ENCODE results near the gene KIRREL3.
A peak's percentile ranks its signal among the peaks of the same experiment; 100 is the strongest.

Gene KIRREL3

GRCh38 chr11:126466236-126467045 is 534.1 kb downstream of the KIRREL3 start:
- no peak for DNase-seq (ENCODE audit: low read depth)

GRCh38 chr11:126465573-126466188 is 534.9 kb downstream of the KIRREL3 start:
- no peak for DNase-seq (ENCODE audit: low read depth)

- DNase-seq (ENCODE audit: low read depth): no peak
Observed at GRCh38 chr11:126464796-126465195, 535.8 kb downstream of the KIRREL3 start.

DNA sequence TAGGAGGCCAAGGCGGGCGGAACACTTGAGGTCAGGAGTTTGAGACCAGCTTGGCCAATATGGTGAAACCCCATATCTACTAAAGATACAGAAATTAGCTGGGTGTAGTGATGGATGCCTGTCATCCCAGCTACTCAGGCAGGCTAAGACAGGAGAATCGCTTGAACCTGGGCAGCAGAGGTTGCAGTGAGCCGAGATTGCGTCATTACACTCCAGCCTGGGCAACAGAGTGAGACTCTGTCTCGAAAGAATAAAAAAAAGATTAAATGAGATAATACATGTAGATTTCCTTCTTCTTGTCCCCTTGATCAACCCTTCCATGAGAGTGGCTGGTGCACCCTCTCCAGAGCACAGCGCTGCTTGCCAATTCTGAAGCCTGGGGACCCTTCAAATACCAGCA is 538.1 kb downstream of the KIRREL3 start:
- DNase-seq (ENCODE audit: low read depth): no peak

GRCh38 chr11:126461996-126462395 is 538.6 kb downstream of the KIRREL3 start:
- DNase-seq (ENCODE audit: low read depth): no peak

GRCh38 chr11:126461096-126461440 is 539.5 kb downstream of the KIRREL3 start:
- no peak for DNase-seq (ENCODE audit: low read depth)

DNA sequence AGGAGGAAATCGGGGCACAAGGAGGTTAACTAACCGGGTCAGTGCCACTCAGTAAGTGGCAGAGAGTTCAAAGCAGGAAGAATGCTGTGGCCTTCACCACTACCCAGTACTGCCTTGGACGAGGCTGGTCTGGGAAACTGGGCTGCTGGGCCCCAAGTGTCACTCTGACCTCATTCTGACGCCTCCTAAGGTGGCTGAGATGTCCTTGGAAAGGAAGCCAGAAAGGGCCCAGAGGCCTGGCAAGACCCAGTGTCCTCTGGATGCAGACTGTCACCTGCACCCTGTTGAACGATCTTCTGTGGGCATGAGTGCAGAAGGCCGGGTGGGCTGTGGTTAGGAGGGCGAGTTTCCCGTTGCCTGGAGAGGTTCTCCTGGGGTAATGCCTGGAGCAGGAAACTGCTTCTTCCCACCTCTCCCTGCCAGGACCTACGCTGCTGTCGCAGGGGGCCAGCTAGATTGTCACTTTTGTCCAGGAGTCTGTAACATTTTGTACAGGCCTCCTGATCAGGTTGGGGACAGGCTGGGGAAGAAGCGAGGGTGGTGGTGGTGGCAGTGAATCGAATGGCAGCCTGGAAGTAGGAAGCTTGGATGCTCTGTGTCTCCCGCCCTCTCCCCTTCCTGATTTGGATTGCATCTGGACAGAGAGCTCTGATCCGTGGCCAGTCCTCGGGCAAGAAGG is 540.0 kb downstream of the KIRREL3 start:
- no peak for DNase-seq (ENCODE audit: low read depth)

- peak; percentile 64 for DNase-seq (ENCODE audit: low read depth)
Observed at GRCh38 chr11:126459691-126460281, 540.8 kb downstream of the KIRREL3 start.

DNA sequence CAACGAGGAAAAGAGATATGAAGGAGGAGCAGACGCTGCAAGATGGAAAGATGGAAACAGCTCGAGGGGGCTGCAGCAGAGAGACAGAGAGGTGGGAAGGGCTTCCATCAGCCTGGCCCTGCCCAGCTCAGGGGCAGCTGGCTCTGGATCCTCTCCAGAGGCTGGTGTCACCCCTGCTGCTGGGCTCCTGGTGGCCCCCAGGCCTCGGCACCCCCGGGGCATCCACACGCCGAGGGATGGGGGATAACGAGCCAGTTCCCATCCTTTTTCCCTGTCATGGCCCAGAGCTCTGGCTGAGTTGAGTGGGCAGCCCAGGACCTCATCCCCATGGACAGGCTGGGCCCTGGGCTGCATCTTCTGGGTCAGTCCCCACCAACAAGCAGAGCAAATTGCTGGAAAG is 542.8 kb downstream of the KIRREL3 start:
- no peak for DNase-seq (ENCODE audit: low read depth)

GRCh38 chr11:126456783-126457542 is 543.6 kb downstream of the KIRREL3 start:
- no peak for DNase-seq (ENCODE audit: low read depth)

DNA sequence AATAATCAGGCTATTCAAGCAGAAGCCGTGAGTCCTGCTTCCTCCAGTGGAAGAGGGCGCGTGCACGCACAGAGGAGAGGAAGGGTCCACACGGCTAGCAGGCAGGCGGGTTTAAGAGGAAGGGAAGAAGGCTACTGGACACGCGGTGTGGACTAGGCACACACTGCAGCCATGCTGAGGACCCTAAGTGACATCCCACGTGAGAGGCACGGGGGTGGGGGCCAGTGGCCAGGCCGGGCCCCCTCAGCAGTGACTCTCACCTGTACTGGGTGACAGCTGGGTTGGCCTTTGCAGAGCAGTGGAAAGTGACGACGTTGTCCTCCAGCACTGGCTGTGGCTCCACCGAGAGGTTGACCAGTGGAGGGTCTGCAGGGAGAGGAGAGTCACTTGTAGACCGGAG is 544.5 kb downstream of the KIRREL3 start:
- DNase-seq (ENCODE audit: low read depth): no peak

- DNase-seq (ENCODE audit: low read depth): peak; percentile 23
Observed at GRCh38 chr11:126452241-126453101, 548.1 kb downstream of the KIRREL3 start.

GRCh38 chr11:126451211-126451802 is 549.3 kb downstream of the KIRREL3 start:
- DNase-seq (ENCODE audit: low read depth): no peak

- no peak for DNase-seq (ENCODE audit: low read depth)
Observed at GRCh38 chr11:126450806-126451205, 549.8 kb downstream of the KIRREL3 start.

GRCh38 chr11:126450198-126450597 is 550.4 kb downstream of the KIRREL3 start:
- no peak for DNase-seq (ENCODE audit: low read depth)

DNA sequence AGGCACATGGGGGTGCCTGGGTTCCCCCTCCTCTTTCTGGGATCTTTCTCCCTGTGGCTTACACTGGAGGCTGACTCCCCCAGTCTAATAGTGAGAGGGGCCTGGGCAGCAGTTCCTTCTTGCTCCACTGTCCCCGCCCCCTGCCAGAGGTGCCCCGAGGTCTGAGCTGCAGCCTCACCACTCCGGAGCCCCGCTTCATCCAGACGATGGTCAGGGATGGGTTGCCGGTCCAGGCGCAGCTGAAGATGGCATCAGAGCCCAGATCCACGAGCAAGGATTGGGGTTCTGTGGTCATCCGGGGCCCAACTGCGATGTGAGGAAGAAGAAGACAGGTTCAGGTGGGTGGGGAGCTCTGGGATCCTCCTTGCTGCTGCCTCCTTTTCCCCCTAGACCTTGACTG is 554.0 kb downstream of the KIRREL3 start:
- DNase-seq (ENCODE audit: low read depth): no peak

GRCh38 chr11:126444072-126444471 is 556.5 kb downstream of the KIRREL3 start:
- no peak for DNase-seq (ENCODE audit: low read depth)

- no peak for DNase-seq (ENCODE audit: low read depth)
Observed at GRCh38 chr11:126443120-126443519, 557.5 kb downstream of the KIRREL3 start.

DNA sequence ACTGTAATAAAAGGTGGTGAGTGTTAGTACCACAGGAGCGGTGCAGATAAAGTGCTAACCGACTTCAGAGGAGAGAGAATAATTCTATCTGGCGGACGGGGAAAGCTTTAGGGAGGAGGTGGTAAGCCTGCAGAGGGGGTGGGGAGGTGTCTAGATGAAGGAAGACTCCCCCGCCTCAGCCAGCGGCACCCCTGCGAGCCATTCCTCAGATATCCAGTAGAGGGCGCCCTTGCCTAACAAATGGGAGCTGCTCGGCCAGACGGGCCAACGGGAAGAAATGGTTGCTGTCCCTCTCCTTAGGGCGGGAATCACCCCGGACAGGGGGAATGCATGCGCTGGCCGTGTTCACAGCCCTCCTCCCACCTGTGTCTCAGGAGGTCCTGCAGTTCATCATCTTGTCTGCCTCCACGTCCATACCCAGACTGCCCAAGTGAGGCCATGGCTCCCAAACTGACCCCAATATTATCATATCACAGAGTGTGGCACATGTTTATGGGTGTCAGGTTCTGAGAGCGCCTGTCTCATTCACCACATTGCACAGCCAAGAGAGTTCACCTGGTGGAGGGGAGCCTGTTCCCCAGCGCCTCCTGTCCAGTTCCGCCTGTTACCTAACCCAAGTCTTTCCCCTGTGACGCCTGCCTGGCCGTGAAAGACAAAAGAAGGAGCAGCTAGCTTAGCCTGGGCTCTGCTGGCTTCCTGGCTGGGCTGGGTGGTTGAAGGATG is 559.6 kb downstream of the KIRREL3 start:
- peak; percentile 65 for DNase-seq (ENCODE audit: low read depth)

DNA sequence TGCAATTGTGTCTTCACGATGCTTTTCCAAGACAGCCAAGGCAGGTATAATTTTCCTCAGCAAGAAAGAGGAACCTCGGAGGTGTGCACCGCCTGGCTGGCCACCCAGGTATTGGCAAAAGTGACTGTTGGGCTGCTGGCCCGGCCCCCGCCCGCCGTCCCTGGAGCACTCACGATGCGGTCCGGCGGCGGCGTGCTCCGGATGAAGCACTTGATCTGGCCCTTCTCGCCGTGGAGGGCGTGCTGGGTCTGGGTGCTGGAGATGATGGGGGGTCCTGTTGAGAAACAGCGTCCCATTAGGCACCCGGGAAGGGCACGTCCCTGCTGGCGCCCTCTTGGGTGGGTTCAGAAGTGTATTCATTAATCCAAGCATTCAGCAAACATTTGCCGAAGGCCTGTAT is 560.3 kb downstream of the KIRREL3 start:
- no peak for DNase-seq (ENCODE audit: low read depth)

Data from amniotic epithelial cell (primary cell).